Esophagus (tissue), 2 donors: ENCODE measurements around the gene CCDC174. TPM values are rescaled to one million over a fixed set of nuclear protein-coding genes. Genes with fewer than 3 reads are reported as not detected.

Experiments
- H3K27ac ChIP-seq, 2 donors: one replicate each; pipeline ENCODE4 v1.5.1; 2013; ENCODE audit warnings: low read depth in 2 of 2, mild to moderate bottlenecking in 2 of 2, inconsistent platforms in 1 of 2, low read length in 1 of 2, moderate library complexity in 1 of 2
- H3K27me3 ChIP-seq, 2 donors: one replicate each; pipeline ENCODE4 v1.6.1; 2013; ENCODE audit warnings: low read length in 2 of 2, control low read depth in 1 of 2, mild to moderate bottlenecking in 1 of 2; ENCODE audit not compliant: insufficient read depth in 2 of 2, control insufficient read depth in 1 of 2
- H3K36me3 ChIP-seq, 2 donors: one replicate each; pipeline ENCODE4 v1.6.1; 2013; ENCODE audit warnings: low read length in 1 of 2; ENCODE audit not compliant: control insufficient read depth in 2 of 2, insufficient read depth in 2 of 2
- H3K4me1 ChIP-seq, 2 donors: one replicate each; pipeline ENCODE4 v1.6.1; 2013; ENCODE audit warnings: low read length in 1 of 2; ENCODE audit not compliant: control insufficient read depth in 2 of 2, insufficient read depth in 2 of 2
- H3K4me3 ChIP-seq, 2 donors: one replicate each; pipeline ENCODE4 v1.5.1; 2013; ENCODE audit warnings: low read length in 2 of 2, mild to moderate bottlenecking in 2 of 2, low read depth in 1 of 2, moderate library complexity in 1 of 2
- H3K9me3 ChIP-seq, 2 donors: one replicate each; pipeline ENCODE4 v1.6.1; 2013; ENCODE audit warnings: mild to moderate bottlenecking in 2 of 2, low read depth in 1 of 2, low read length in 1 of 2, moderate library complexity in 1 of 2; ENCODE audit not compliant: control insufficient read depth in 2 of 2, insufficient read depth in 1 of 2
- WGBS, 2 donors: extraction: QIAGEN DNeasy Blood & Tissue Kit; methylation state at CpG; one replicate each; pipeline ENCODE4 v1.1.7; 2013; 5-methylcytosine and 5-hydroxymethylcytosine counted together
- polyA plus RNA-seq, 2 donors: library from polyadenylated mRNA; stranded (reverse); fragments of 200-250 nt; gene quantifications; one replicate each; pipeline ENCODE4 v1.2.3, GENCODE V29; 2013
- donor health status: healthy with polysubstance abuse.
- donor health status: Bipolar disorder and iron deficiency.

Gene CCDC174
- polyA plus RNA-seq, 2 donors = 10.4 to 11.1 TPM

DNA sequence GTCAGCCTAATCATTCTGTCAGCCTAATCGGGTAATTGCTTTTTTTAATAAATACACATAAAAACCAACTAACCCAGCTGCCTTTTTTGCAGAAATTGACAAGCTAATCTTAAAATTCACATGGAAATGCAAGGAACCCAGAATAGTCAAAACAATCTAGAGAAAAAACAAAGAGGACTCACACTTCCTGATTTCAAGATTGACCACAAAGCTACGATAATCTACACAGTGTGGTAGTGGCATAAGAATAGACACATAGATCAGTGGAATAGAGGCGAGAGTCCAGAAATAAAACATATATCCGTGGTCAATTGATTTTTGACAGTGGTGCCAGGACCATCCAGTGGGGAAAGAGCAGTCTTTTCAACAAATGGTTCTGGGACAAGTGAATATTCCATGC, 21.0 kb downstream of the CCDC174 start:
- Histone ChIP-seq H3K4me3 (no peak overlapping the region), H3K9me3 (no peaks in the 10 kb centered on the region), H3K27ac (no peak overlapping the region), H3K36me3 (peaks cover 16 to 24% of the 10 kb centered on the region in 2 donors), H3K27me3 (no peaks in the 10 kb centered on the region), H3K4me1 (no peaks in the 10 kb centered on the region)
- WGBS, 2 donors = 84 to 89% methylated on average over 4 of the region's 4 CpGs

DNA sequence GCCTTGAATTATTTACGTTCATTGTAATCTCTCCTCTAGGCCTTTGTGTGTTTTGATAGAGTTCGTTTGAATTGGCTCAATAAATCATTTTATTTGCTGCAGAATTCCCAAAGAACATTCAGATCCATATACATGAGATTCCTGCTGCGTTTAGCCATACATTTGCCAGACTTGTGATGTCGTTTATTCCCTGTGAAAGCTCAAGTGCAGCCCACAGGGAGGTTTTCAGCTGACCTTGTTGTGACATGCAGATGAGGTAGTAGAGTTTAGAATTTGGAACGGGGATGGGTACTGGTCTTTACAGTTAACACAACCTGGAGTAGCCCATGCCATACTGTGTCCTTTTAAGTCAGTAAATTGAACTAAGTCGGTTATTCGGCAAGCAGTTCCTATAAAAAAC, 23.3 kb downstream of the CCDC174 start, which contains the start of gene C3orf20:
C3orf20 (plus strand) TSS at position 301 of the 400 bp plus-strand sequence. CDS start 7,573 bp downstream, outside the sequence.
- no peaks in the 10 kb centered on the region for H3K4me1 ChIP-seq
- H3K4me3 ChIP-seq = no peak within 1 kb of the TSS
- no peaks in the 10 kb centered on the region for H3K9me3 ChIP-seq
- H3K27ac ChIP-seq = no peak within 1 kb of the TSS
- 51 to 59% methylated on average over 7 of the region's 7 CpGs for WGBS, 2 donors
- no peaks in the 10 kb centered on the region for H3K27me3 ChIP-seq
- peaks cover 14 to 16% of the 10 kb centered on the region in 2 donors for H3K36me3 ChIP-seq

DNA sequence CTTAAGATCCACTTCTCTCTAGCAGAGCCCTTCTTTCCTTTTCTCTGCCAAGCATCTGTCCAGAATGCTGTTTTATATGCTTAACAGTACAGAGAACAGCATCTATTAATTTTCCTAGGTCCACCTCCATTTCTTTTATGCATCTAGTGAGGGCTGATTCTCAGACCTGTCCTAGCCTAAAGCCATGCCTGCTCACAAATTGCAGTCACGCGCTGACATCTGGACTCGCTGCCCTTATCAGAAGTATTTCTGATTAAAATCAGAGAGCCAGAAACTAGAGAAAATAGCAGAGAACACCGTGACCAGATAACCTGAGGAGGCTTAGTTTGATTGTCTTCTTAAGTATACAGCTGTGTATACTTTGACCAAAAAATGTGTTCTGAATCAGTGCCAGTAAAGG, 25.3 kb downstream of the CCDC174 start:
- H3K27ac ChIP-seq = no peak overlapping the region
- H3K4me3 ChIP-seq = no peak overlapping the region
- H3K9me3 ChIP-seq = no peaks in the 10 kb centered on the region
- H3K27me3 ChIP-seq = no peaks in the 10 kb centered on the region
- H3K4me1 ChIP-seq = no peaks in the 10 kb centered on the region
- peaks cover under 1 to 4% of the 10 kb centered on the region in 2 donors for H3K36me3 ChIP-seq
- WGBS, 2 donors = 55 to 81% methylated on average over 4 of the region's 4 CpGs

DNA sequence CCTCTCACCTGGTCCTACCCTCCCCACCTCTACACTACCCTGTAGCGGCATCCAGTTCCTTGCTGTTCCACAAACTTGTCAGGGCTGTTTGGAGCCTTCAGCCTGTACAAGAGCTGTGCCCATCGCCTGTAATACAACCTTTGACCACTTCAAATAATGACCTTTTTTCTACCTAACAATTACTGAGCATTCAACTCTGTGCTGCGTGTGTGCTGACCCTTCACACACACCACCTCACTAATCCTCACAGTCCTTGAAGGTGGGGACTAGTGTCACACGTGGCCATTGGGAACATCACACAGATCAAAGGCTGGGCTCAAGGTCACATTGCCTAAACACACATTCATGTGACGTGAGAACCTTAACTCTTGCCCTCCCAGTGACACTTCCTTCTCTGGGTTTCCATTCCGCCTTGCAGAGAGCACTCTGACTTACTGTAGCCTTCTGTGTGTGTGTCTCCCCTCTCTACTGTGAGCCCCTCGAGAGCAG, 26.5 kb downstream of the CCDC174 start:
- Histone ChIP-seq H3K9me3 (no peaks in the 10 kb centered on the region), H3K36me3 (no peaks in the 10 kb centered on the region), H3K27me3 (no peaks in the 10 kb centered on the region), H3K4me3 (no peak overlapping the region), H3K27ac (no peak overlapping the region), H3K4me1 (no peaks in the 10 kb centered on the region)
- 61 to 71% methylated on average over 7 of the region's 7 CpGs for WGBS, 2 donors

DNA sequence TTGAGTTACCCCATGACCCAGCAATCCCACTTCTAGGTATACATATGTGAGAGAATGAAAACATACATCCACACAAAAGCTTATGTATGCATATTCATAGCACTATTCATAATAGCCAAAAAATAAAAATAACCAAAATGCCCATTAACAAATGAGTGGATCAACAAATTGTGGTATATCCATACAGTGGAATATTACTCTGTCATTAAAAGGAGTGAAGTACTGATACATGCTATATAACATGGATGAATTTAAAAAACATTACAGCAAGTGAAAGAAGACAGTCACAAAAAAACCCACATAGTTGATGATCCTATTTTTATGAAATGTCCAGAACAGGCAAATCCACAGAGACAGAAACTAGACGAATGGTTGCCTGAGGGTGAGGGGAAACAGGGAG, 28.6 kb downstream of the CCDC174 start:
- Histone ChIP-seq H3K4me1 (no peaks in the 10 kb centered on the region), H3K4me3 (no peak overlapping the region), H3K27me3 (no peaks in the 10 kb centered on the region), H3K36me3 (no peaks in the 10 kb centered on the region), H3K27ac (no peak overlapping the region), H3K9me3 (no peaks in the 10 kb centered on the region)
- 92 to 100% methylated on average over 1 of the region's 1 CpG for WGBS, 2 donors

DNA sequence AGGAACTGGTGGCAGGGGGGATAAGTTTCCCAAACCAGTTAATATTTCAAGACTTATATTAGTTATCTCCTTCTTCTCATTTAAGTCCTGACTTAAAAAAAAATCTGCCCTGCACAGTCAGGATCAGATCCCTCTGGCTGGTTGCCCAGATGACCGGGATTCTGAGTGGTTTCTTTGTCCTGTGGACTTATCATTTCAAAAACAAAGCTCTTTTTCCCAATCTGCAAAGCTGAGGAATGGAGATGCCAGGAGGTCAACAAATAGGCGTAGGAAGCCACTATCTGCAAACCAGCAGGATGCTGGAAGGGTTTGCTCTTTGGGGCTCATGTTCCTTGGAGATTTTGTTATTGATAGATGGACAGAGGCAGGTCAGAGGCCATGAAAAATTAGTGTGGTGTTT, 29.2 kb downstream of the CCDC174 start:
- Histone ChIP-seq H3K4me1 (no peaks in the 10 kb centered on the region), H3K9me3 (no peaks in the 10 kb centered on the region)
- 57 to 59% methylated on average over 2 of the region's 2 CpGs for WGBS, 2 donors

DNA sequence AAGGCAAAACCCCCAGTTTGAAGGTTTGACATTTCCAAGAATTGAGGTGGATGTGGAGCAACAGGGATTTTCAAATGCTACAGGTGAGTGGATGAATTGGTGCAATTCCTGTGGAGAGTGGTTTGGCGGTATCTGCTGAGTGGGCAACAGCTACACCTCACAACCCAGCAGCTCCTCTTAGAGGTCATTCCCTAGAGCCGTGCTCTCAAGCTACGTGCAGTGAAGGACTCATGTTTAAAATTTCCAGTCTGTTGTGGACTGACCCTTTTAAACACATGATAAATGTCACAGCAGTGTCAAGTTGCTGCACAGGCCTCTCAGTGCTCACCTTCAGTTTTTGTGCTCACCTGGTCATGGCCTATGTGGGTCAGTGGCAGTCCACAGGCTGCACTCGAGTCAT, 32.9 kb downstream of the CCDC174 start:
- no peak overlapping the region for H3K4me3 ChIP-seq
- no peaks in the 10 kb centered on the region for H3K9me3 ChIP-seq
- no peaks in the 10 kb centered on the region for H3K36me3 ChIP-seq
- H3K27me3 ChIP-seq = no peaks in the 10 kb centered on the region
- WGBS, 2 donors = 92 to 96% methylated on average over 4 of the region's 4 CpGs
- H3K27ac ChIP-seq = no peak overlapping the region
- H3K4me1 ChIP-seq = no peaks in the 10 kb centered on the region

More for the DNA sequence above, 29.2 kb downstream of the CCDC174 start:
- H3K27me3 ChIP-seq = no peaks in the 10 kb centered on the region
- no peak overlapping the region for H3K27ac ChIP-seq
- H3K4me3 ChIP-seq = no peak overlapping the region
- no peaks in the 10 kb centered on the region for H3K36me3 ChIP-seq

DNA sequence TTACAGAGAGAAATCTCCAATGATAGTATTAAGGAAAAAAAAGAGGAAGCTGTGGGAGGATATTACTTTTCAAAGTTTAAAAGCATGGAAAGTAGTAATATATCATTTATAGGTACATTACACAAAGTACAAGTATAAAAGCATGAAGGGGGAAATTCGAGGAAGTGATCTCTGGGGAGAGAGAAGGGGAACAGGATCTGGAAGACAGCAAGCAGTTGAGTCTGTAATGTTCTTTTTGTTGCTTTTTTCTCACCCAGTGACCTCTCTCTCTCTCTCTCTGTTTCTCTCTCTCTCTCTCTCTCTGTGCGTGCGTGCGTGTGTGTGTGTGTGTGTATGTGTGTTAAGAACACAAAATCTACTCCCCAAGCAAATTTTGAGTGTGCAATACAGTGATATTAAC, 33.6 kb downstream of the CCDC174 start:
- WGBS, 2 donors = 53 to 63% methylated on average over 4 of the region's 4 CpGs

DNA sequence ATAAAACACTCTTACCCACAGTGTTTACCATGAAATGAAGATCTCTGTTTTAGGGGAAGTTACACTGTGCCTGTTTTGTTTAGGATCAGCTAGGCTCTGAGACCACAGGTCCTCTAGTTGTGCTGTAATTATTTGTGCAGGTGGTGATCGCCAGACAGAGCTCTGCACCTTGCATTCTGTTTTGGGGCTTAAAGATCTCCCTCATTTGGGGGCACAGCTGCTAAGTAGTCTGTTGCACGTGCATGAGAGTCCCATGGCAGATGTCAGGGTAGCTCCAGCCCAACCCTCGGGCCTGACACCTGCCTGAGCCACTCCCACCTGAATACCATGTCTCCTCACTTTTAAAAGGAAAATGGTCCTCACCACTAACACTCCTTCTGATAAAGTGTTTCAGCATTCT, 35.8 kb downstream of the CCDC174 start:
- 62 to 64% methylated on average over 3 of the region's 3 CpGs for WGBS, 2 donors
- Histone ChIP-seq H3K27ac (no peak overlapping the region), H3K36me3 (no peaks in the 10 kb centered on the region)

More for the DNA sequence above, 33.6 kb downstream of the CCDC174 start:
- Histone ChIP-seq H3K4me3 (no peak overlapping the region), H3K27ac (no peak overlapping the region), H3K4me1 (no peaks in the 10 kb centered on the region), H3K27me3 (no peaks in the 10 kb centered on the region), H3K9me3 (no peaks in the 10 kb centered on the region), H3K36me3 (no peaks in the 10 kb centered on the region)

DNA sequence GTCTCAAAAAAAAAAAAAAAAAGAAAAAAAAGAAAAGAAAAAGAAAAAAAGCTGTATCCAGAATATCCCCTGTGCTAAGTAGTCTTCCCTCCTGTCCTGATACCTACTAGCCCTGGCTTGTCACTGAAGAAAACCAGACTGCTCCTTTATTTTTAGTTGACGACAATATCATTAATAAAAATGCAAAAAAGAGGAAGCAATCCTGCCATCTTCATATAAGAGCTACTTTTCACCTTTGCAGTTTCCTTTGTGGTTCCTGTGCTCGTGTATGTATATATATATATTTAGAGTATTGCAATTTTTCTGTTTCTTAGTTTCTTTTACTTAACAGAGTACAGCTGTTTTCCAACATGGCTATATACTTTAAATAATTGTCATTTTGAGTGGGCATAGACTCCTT, 37.0 kb downstream of the CCDC174 start:
- WGBS, 2 donors = 66% methylated on average over 2 of the region's 2 CpGs
- no peak overlapping the region for H3K4me3 ChIP-seq
- H3K4me1 ChIP-seq = no peaks in the 10 kb centered on the region
- no peaks in the 10 kb centered on the region for H3K27me3 ChIP-seq
- peaks cover 0 to 2% of the 10 kb centered on the region in 2 donors for H3K9me3 ChIP-seq
- no peaks in the 10 kb centered on the region for H3K36me3 ChIP-seq
- H3K27ac ChIP-seq = no peak overlapping the region

More for the DNA sequence above, 35.8 kb downstream of the CCDC174 start:
- Histone ChIP-seq H3K4me3 (no peak overlapping the region), H3K27me3 (no peaks in the 10 kb centered on the region), H3K4me1 (no peaks in the 10 kb centered on the region), H3K9me3 (peaks cover 0 to 2% of the 10 kb centered on the region in 2 donors)
